A549 (cell line): ENCODE results near the gene JAML. TPM values are rescaled to one million over a fixed set of nuclear protein-coding genes. Genes with fewer than 3 reads are reported as not detected.

Experiments used
- ATAC-seq, 2 experiments: fragments of 200-7000 bp in 1 of 2; fragments of >200 bp in 1 of 2; cut with Nextera tagmentation in 1 of 2; cut with Tn5 transposase in 1 of 2; 3 replicates each; pipeline versions ENCODE4 v1.8.0 to v1.9.1; 2018 to 2020; ENCODE audit warnings: mild to moderate bottlenecking in 1 of 2, moderate library complexity in 1 of 2
- CTCF ChIA-PET: fragments of 300-600 bp; sonication (Branson Sonifier 250); formaldehyde crosslinking; extraction: SDS; loops from one replicate; lab custom pipeline; 2021; ENCODE audit warnings: antibody characterized with exemption, inconsistent platforms; lab: Yijun Ruan, JAX
- POLR2A ChIA-PET: fragments of 350-600 bp; formaldehyde crosslinking; extraction: SDS; loops from one replicate; lab custom pipeline; 2021; ENCODE audit warnings: antibody characterized with exemption, inconsistent platforms; lab: Yijun Ruan, JAX
- DNase-seq, 2 experiments: peaks; one replicate each; pipeline versions ENCODE4 v3.0.0 to v3.0.0-alpha.2; 2011 to 2016; ENCODE audit warnings: low read depth in 1 of 2, low spot score in 1 of 2
- FAIRE-seq: peaks from 2 replicates; lab custom pipeline; 2011; peaks lifted over from hg19 to GRCh38; lab: Jason Lieb, UNC
- H3K27ac ChIP-seq, 2 experiments: fragments of >200 bp; sonication (Bioruptor Twin); formaldehyde crosslinking; 3 replicates each; pipeline ENCODE4 v1.5.1; 2016 to 2017
- H3K4me1 ChIP-seq: fragments of >200 bp; sonication (Bioruptor Twin); formaldehyde crosslinking; 3 replicates; pipeline ENCODE4 v1.6.1; 2016
- H3K4me2 ChIP-seq: fragments of >200 bp; sonication (Bioruptor Twin); formaldehyde crosslinking; 3 replicates; pipeline ENCODE4 v1.6.1; 2016
- H3K4me3 ChIP-seq: fragments of >200 bp; sonication (Bioruptor Twin); formaldehyde crosslinking; 3 replicates; pipeline ENCODE4 v1.5.1; 2016
- H3K9me3 ChIP-seq: fragments of >200 bp; sonication (Bioruptor Twin); formaldehyde crosslinking; 3 replicates; pipeline ENCODE4 v1.6.1; 2016
- BHLHE40 ChIP-seq: IDR thresholded peaks from 2 replicates; pipeline ENCODE4 v1.6.1; 2012; ENCODE audit warnings: low read depth, low read length, inconsistent platforms
- CBX2 ChIP-seq: fragments of 200-600 bp; sonication (generic); IDR thresholded peaks from 2 replicates; pipeline ENCODE4 v1.6.1; 2016; ENCODE audit warnings: low read depth, mild to moderate bottlenecking, borderline replicate concordance
- CBX8 ChIP-seq: fragments of 200-600 bp; sonication (generic); IDR thresholded peaks from 2 replicates; pipeline ENCODE4 v1.6.1; 2016
- CEBPB ChIP-seq, 2 experiments: fragments of >200 bp in 1 of 2; sonication (Bioruptor Twin) in 1 of 2; formaldehyde crosslinking in 1 of 2; IDR thresholded peaks; 2 replicates each; pipeline ENCODE4 v1.6.1; 2012 to 2016
- CHD4 ChIP-seq: fragments of 200-600 bp; sonication (generic); IDR thresholded peaks from 2 replicates; pipeline ENCODE4 v1.6.1; 2016; ENCODE audit warnings: antibody characterized with exemption, mild to moderate bottlenecking, borderline replicate concordance
- CTCF ChIP-seq: fragments of >200 bp; sonication (Bioruptor Twin); formaldehyde crosslinking; IDR thresholded peaks from 3 replicates; pipeline ENCODE4 v1.5.1; 2016
- EHF ChIP-seq: fragments of 250-450 bp; sonication (Bioruptor Pico); IDR thresholded peaks from 2 replicates; pipeline ENCODE4 v1.5.0; 2020; ENCODE audit warnings: mild to moderate bottlenecking
- ESRRA ChIP-seq: fragments of 150-350 bp; IDR thresholded peaks from 2 replicates; pipeline ENCODE4 v1.6.1; 2014; ENCODE audit warnings: mild to moderate bottlenecking, low read length, borderline replicate concordance
- FOSL2 ChIP-seq, 2 experiments: fragments of 450-650 bp in 1 of 2; fragments of >200 bp in 1 of 2; sonication (Bioruptor Twin) in 1 of 2; formaldehyde crosslinking; IDR thresholded peaks; 2 replicates each; pipeline versions ENCODE4 v1.5.0 to v1.6.1; 2016 to 2020; ENCODE audit warnings: mild to moderate bottlenecking in 1 of 2, moderate library complexity in 1 of 2
- HDAC2 ChIP-seq: fragments of 200-600 bp; sonication (generic); IDR thresholded peaks from 2 replicates; pipeline ENCODE4 v1.6.1; 2016
- HMGXB4 ChIP-seq: fragments of 250-450 bp; sonication (Bioruptor Pico); IDR thresholded peaks from 2 replicates; pipeline ENCODE4 v1.5.0; 2021; ENCODE audit warnings: mild to moderate bottlenecking, moderate library complexity, borderline replicate concordance
- HOXA7 ChIP-seq: fragments of 250-450 bp; sonication (Bioruptor Pico); IDR thresholded peaks from 2 replicates; pipeline ENCODE4 v1.5.0; 2020; ENCODE audit warnings: mild to moderate bottlenecking, moderate library complexity
- JUN ChIP-seq, 2 experiments: fragments of >200 bp; sonication (Bioruptor Twin); formaldehyde crosslinking; IDR thresholded peaks; 2 replicates in 1 of 2; 3 replicates in 1 of 2; pipeline ENCODE4 v1.6.1; 2016 to 2017
- JUNB ChIP-seq: fragments of >200 bp; sonication (Bioruptor Twin); formaldehyde crosslinking; IDR thresholded peaks from 2 replicates; pipeline ENCODE4 v1.6.1; 2016
- KDM1A ChIP-seq: fragments of 200-600 bp; sonication (generic); IDR thresholded peaks from 2 replicates; pipeline ENCODE4 v1.6.1; 2016; ENCODE audit warnings: low read depth, mild to moderate bottlenecking
- KDM5A ChIP-seq: fragments of 200-600 bp; sonication (generic); IDR thresholded peaks from 2 replicates; pipeline ENCODE4 v1.6.1; 2016; ENCODE audit warnings: antibody characterized with exemption, mild to moderate bottlenecking
- MAZ ChIP-seq: fragments of 150-350 bp; IDR thresholded peaks from 2 replicates; pipeline ENCODE4 v1.6.1; 2014; ENCODE audit warnings: antibody characterized with exemption, low read depth, low read length, borderline replicate concordance
- MYC ChIP-seq: IDR thresholded peaks from 2 replicates; pipeline ENCODE4 v1.6.1; 2012; ENCODE audit warnings: mild to moderate bottlenecking, inconsistent platforms, low read length, improper control_type of control experiment, borderline replicate concordance
- NFE2L2 ChIP-seq: fragments of 150-350 bp; conservative IDR thresholded peaks from 2 replicates; pipeline ENCODE4 v1.6.1; 2014; ENCODE audit warnings: low read length
- NPAS2 ChIP-seq: fragments of 250-450 bp; sonication (Bioruptor Pico); IDR thresholded peaks from 2 replicates; pipeline ENCODE4 v1.8.0; 2022; ENCODE audit warnings: mild to moderate bottlenecking, moderate library complexity, borderline replicate concordance
- NR3C1 ChIP-seq: fragments of >200 bp; sonication (Bioruptor Twin); formaldehyde crosslinking; IDR thresholded peaks from 3 replicates; pipeline ENCODE4 v1.6.1; 2017
- PBX3 ChIP-seq: IDR thresholded peaks from 2 replicates; pipeline ENCODE4 v1.6.1; 2012
- POLR2AphosphoS2 ChIP-seq: conservative IDR thresholded peaks from 2 replicates; pipeline ENCODE4 v1.6.1; 2012; ENCODE audit warnings: low read length, improper control_type of control experiment, inconsistent platforms
- RAD21 ChIP-seq, 2 experiments: fragments of >200 bp in 1 of 2; sonication (Bioruptor Twin) in 1 of 2; formaldehyde crosslinking in 1 of 2; IDR thresholded peaks in 1 of 2; conservative IDR thresholded peaks in 1 of 2; 2 replicates in 1 of 2; 3 replicates in 1 of 2; pipeline ENCODE4 v1.6.1; 2012 to 2018; ENCODE audit warnings: inconsistent platforms in 1 of 2
- RCOR1 ChIP-seq: fragments of 150-350 bp; IDR thresholded peaks from 2 replicates; pipeline ENCODE4 v1.6.1; 2014; ENCODE audit warnings: antibody characterized with exemption, low read length, low read depth
- RFX5 ChIP-seq: fragments of 450-650 bp; IDR thresholded peaks from 2 replicates; pipeline ENCODE4 v1.7.1; 2014; ENCODE audit warnings: antibody characterized with exemption, mild to moderate bottlenecking, moderate library complexity
- RNF2 ChIP-seq: fragments of 200-600 bp; sonication (generic); IDR thresholded peaks from 2 replicates; pipeline ENCODE4 v1.6.1; 2016; ENCODE audit warnings: low read depth, mild to moderate bottlenecking, antibody characterized with exemption, moderate library complexity, borderline replicate concordance
- TP53 ChIP-seq: fragments of 250-450 bp; sonication (Bioruptor Pico); IDR thresholded peaks from 2 replicates; pipeline ENCODE4 v1.5.0; 2021; ENCODE audit warnings: mild to moderate bottlenecking, moderate library complexity
- USF2 ChIP-seq: fragments of 450-650 bp; IDR thresholded peaks from 2 replicates; pipeline ENCODE4 v1.6.1; 2014; ENCODE audit warnings: antibody characterized with exemption
- ZFP36 ChIP-seq: fragments of 450-650 bp; IDR thresholded peaks from 2 replicates; pipeline ENCODE4 v1.6.1; 2014; ENCODE audit warnings: borderline replicate concordance; ENCODE audit not compliant: partially characterized antibody
- WGBS: methylation state at CpG from one replicate; pipeline ENCODE4 v1.1.6; 2017; ENCODE audit errors: missing lambda C conversion rate; 5-methylcytosine and 5-hydroxymethylcytosine counted together
- polyA plus RNA-seq, 4 experiments: library from polyadenylated mRNA; depleted of rRNA in 3 of 4; stranded (reverse); fragments of >200 nt; fragmentation: RNase III in 1 of 4; extraction: RNeasy Plus Mini Kit Qiagen cat#74134 plus additional on column Dnase treatment in 1 of 4; gene quantifications; 2 replicates in 3 of 4; 3 replicates in 1 of 4; pipeline ENCODE4 v1.2.3, GENCODE V29; 2011 to 2017

The JAML gene
- polyA plus RNA-seq, 2 of the 4 experiments (the other 2 are of a cell fraction), result not detected

- POLR2A ChIA-PET, result no interaction called here
- Histone ChIP-seq H3K9me3 (no peaks in the 10 kb centered on the region), H3K4me2 (no peak overlapping the region), H3K4me3 (no peak overlapping the region), H3K27ac (no peak overlapping the region), H3K4me1 (no peaks in the 10 kb centered on the region)
- TF ChIP-seq RFX5 (no peak), RAD21 (conservative IDR thresholded peaks at IDR 0.05 in 1 of 2, IDR thresholded peaks at IDR 0.05 in 1 of 2) (no peak), RNF2 (no peak), CHD4 (no peak), PBX3 (no peak), USF2 (no peak), JUNB (no peak), JUN (IDR thresholded peaks at IDR 0.05) (no peak), HOXA7 (no peak), HMGXB4 (CRISPR knock-in tag) (no peak), NFE2L2 (no peak), NPAS2 (CRISPR knock-in tag) (no peak), KDM5A (no peak), FOSL2 (IDR thresholded peaks at IDR 0.05) (no peak), FOSL2 (CRISPR knock-in tag; IDR thresholded peaks at IDR 0.05) (no peak), KDM1A (no peak), CBX8 (no peak), MAZ (no peak), NR3C1 (no peak), CTCF (no peak), CEBPB (IDR thresholded peaks at IDR 0.05) (no peak)
- WGBS, result 45% methylated on average over 6 of the region's 6 CpGs
- DNase-seq, result no peak
- FAIRE-seq, result no peak
- no peak for ATAC-seq
- CTCF ChIA-PET, result no interaction called here
These were observed 819 bp downstream of the JAML start for GRCh38 chr11:118223992-118224391.

GRCh38 chr11:118223570-118223969 is 1.2 kb downstream of the JAML start:
- Histone ChIP-seq H3K4me3 (no peak overlapping the region), H3K9me3 (no peaks in the 10 kb centered on the region)
- ChIA-PET POLR2A (no interaction called here), CTCF (no interaction called here)
- no peak for DNase-seq
- TF ChIP-seq MYC (no peak), POLR2AphosphoS2 (no peak), RCOR1 (no peak), TP53 (CRISPR knock-in tag) (no peak), CBX2 (no peak), ZFP36 (no peak), ESRRA (no peak), BHLHE40 (no peak), KDM5A (no peak), USF2 (no peak), EHF (CRISPR knock-in tag) (no peak), KDM1A (no peak), FOSL2 (IDR thresholded peaks at IDR 0.05) (no peak), FOSL2 (CRISPR knock-in tag; IDR thresholded peaks at IDR 0.05) (no peak), HDAC2 (no peak), CBX8 (no peak)
- TF ChIP-seq, all 56 proteins: peak for 0
- 47% methylated on average over 2 of the region's 2 CpGs for WGBS
- FAIRE-seq (no peak), ATAC-seq (no peak)
- Histone ChIP-seq H3K27ac (no peak overlapping the region), H3K4me1 (no peaks in the 10 kb centered on the region), H3K4me2 (no peak overlapping the region)
